Dedifferentiated amniotic fluid mesenchymal stem cell (primary cell): ENCODE results near the gene TMEM252.

Experiments used
- DNase-seq: peaks from one replicate; pipeline ENCODE4 v3.0.0-alpha.2; 2016; ENCODE audit errors: extremely low spot score

The TMEM252 gene

DNA sequence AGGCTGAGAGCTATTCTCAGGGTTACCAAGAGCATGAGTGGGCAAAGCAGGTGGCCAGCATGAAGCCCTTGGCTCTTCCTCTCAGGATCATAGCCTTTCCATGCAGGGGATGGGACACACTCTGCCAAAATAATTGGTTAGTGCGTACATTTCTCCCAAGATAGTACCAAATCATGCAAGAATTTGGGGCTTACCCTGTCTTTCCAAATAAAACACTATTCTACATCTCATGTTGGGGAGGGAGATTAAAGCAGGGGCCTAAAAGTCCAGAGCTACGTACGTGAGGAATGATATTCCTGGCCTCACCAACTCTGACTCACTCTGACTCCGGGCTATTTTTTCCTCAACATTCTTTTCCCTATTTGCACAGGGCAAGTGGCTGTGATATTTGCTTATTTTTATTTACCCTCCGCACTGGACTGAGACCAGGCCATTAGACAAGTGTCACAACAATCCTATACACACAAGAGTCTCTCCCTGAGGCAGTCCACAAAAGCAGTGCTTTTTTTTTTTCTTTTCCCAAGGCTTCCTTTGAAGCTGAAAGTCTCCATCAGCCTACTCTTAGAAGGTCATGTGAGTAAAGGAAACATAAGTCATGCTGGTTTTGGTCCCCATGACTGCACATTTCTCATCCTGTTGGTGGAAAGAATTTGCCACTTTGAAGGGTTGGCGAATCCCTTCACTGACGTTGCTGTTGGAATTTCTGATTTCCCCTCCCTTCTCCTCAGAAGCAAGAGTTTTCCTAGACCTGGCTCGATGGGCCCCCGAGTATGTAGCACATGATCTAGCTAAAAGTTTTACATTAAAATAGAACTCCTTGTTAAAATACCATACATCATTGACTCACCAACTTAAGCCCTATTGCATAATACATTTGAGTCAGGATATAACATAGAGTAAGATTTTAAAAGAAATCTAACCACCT lies 40.0 kb downstream of the TMEM252 start:
- DNase-seq = no peak

DNA sequence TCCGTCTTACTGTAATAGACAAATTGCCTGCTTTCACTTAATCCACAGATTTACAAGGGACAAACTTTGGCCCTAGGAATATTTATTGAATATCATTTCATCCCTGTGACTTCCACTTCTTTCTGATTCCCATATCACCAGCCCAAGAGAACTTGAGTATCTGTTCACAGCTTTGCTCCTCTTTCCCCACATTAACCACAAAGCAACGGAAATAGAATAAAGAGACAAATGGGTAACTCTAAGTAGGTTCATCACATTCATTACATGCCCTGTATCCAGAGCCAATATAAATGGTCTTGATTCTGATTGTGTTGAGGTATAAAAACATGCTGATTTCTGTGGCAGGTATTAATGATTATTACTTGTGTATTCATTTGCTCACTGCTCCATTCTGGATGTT lies 41.9 kb downstream of the TMEM252 start:
- no peak for DNase-seq

DNA sequence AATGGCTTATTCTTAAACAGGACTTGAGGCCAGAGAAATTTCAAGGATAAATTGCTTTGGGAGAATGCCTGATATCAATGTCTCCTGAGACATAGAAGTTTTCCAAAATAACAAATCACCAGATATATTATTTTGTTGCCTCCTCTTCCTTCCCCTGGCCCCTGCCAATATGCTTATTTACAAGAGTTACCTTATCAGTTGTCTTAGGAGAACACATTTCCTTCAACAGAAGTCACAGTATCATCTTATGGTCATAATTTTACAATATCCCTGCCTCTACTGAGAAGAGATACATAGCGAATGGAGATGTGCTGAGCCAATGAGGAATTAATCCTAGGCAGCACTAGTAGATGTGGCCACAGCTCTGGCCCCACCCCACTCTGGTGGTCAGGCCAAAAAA lies 43.1 kb downstream of the TMEM252 start:
- no peak for DNase-seq

DNA sequence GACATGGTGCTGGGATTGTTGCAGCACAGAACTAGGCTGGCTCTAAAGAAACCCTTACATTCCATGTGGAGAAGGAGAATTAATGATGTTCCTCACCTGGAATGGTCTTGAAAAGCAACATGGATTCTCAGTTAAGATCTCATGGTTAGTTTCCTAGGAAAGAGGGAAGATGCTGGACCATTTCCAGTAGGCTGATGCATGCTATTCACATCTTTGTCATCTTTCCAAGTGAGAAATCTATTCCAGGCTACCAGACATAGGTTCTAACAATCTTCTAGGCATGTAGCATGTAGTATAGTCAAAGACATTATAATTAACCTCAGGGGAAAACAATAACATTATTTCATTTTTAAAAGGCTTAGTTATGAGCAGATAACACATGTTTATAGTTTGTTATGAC lies 44.3 kb downstream of the TMEM252 start:
- no peak for DNase-seq

DNA sequence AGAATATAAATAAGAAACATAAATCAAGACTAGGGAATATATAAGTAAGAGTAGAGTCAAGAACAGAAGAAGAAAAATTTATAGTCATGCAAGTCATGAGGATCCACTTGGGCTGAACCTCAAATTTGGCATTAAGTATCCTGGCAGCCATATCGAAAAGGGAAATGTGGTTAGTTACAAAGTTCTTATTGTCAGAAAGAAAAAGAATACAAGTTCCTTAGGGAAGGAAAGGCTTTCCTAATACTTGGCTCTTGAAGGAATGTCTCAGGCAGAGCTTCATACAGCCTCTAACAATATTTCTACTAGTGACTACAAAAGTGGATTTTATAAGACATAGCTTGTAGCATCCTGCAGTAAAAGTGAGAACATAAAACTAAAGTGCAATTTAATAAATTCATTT lies 45.4 kb downstream of the TMEM252 start:
- no peak for DNase-seq

DNA sequence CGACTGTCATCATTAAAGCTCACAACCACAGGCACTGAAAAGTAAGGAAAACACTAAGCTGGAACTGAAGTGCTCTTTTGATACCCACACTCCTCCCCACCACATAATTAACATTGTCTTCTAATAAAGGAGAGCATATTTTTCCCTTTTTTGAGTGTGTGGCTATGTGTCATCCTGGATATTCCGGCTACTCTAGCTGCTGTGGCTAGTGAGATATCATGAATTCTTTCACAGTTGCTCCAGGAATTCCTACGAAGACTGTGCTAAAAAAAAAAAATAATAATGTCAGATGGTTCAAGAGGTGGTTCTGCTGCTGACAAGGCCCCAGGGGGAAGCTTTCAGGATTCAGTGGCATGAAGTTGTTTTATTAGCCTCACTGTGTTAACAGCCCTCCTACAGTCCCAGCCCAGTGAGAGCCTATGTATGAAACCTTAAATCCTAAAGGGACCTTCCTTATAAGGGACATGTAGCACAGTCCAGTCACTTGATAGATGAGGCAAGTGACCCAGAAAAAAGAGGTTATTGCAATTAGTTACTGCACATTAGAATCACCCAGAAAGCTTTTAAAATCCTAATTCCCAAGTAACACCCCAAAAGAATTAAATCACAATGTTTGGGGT lies 46.6 kb downstream of the TMEM252 start:
- DNase-seq = no peak

DNA sequence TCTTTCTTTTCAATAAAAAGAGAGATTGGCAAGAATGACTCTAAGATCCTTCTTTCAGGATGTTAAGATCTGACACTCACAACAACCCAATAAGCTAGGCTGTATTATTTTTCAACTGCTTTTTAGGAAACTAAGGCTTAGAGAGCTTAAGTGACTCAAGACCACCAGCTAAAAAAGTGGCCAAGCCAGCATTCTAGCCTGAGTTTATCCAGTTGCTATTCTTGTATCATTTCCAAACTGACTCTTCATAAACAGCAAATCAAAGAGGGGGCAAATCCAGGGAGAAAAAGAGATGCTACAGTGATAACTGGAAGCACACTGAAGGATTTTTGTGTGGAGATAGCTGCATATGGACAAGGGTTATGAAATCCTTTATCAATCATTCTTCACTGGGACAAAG lies 47.1 kb downstream of the TMEM252 start:
- DNase-seq = no peak

DNA sequence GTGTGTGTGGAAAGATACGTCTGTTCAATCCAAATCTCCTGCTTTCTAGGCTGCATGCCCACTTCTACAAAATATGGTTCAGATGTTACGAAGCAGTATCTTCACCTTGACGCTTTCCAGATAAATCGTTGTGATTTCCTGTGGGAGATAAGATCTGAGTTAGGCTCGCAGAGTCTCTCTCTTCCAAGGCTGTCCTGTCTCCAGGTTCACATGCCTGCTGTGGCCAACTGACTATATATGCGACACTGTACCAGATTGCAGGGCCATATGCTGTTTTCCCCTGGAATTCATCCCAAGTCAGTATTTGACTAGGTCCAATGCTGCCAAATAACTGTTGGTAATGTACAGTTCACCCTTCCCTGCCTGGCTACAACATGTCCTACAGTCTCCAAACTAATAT lies 47.9 kb downstream of the TMEM252 start:
- no peak for DNase-seq

DNA sequence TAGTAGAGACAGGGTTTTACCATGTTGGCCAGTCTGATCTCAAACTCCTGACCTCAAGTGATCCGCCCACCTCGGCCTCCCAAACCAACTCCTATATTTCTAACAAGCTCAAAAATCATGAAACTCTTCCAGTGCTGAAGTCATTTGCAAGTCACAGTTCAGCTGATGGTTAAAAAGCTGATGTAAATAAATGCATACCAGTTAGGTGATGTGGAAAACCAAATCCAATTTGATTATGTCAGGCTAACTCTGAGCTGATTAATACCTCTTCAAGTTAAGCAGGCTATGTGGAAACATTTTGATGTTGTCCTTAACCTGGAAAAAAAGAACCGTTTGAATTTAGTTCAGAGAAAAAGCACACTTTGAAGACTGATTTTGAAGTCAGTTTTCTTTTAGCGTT lies 51.0 kb downstream of the TMEM252 start:
- DNase-seq = no peak

DNA sequence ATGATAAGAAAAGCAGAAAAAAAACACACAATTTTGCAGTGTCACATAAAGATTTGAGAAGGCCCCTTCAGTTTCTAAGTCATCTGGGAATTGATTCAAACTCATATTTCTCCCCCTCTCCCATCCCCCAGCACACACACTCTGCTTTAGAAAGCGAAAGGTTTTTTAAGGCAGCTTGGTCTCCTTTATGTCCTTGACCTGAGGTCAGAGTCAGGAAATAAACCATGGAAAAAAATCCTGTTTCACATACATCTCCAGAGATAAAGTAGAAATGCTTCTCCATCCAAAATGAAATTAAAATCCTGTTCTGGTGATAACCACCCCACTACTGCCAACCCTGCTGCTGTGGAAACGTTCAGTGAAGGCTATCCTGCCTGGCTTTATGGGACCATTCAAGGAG lies 52.6 kb downstream of the TMEM252 start:
- DNase-seq = no peak
